Epithelial cell of prostate (primary cell): ENCODE measurements around the gene CROCC.
A peak's percentile ranks its signal among the peaks of the same experiment; 100 is the strongest.
"Not testable (repeated sequence)": the region's sequence is repeated elsewhere in the genome, so short reads cannot be mapped to it uniquely, and the experiment has no call there.

Experiments used
- DNase-seq: peaks from one replicate; pipeline ENCODE4 v3.0.0-alpha.2; 2011; ENCODE audit warnings: low read depth, low spot score
- H3K27ac ChIP-seq: fragments of 450-650 bp; 2 replicates; pipeline ENCODE4 v1.5.1; 2017; ENCODE audit warnings: mild to moderate bottlenecking

The CROCC gene

DNA sequence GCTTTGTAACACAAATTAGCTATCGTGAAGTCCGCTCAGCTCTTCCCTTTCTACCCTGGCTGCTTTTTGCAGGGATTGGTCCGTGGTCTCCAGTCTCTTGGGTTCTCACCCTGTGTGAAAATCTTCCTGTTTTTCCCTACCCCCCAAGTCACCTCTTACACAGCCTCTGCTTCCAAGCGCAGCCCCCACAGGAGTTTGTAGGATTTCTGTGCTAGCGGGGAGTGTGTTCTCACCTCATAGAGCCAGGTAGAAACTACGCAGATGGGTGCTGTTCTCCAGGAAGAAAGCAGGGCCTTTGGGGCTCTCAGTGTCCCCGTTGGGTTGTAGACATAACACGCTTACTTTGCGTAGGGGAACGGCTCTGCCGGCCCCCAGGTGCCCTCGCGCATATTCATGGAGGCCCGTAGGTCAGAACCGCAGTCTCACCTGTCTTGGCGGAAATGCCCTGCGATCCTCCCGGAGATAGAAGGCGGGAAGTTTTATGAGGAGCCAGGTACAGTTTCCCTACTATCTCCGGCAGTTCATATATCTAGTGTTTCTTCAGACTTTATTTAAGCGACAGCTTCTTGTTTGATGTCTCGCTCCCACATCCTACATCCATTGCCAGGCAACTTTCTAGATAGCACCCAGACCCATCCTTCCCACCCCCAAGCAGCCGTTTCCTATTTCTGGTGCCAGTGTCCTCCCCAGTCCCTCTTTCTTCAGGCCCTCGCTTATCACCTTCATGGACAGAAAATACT lies 25.2 kb upstream of the CROCC start:
- peak; percentile 100 for DNase-seq
- H3K27ac ChIP-seq, result peak overlapping the region; percentile 63

DNA sequence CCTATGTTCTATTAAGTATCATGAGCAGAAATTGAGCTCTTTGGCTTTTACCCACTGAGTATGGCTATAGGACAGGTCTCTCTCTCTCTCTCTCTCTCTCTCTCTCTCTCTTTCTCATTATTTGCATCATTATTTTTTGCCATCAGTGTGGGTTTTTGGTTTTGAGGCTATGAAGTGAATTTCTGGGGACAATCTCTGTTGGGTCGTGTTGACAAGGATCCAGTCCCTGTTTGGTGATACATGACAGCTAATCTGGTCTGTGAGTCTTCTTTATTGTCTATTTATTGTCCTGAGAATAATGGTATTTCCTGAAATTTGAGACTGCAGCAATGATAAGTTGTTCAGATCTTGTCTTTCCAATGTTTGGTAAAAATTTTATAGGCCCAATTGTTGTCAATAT lies 24.1 kb upstream of the CROCC start:
- not testable (repeated sequence) for DNase-seq, H3K27ac ChIP-seq

DNA sequence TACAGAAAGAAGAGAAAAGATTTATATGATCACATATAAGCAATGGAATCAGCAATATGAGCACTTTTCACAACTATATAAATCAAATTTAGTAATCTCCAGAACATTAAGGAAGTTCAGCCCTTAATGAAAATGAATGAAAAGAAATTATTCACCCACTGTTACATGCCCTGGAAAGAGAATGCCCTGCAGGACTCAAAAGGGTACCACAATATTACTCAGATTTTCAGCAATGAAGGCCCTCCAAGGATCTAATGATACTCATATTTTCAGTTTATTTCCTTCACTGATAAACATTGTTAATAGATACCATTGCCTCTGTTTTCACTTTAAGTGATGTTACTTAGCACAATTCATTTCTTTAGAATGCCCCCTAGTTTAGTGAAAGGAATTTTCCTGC lies 23.4 kb upstream of the CROCC start:
- H3K27ac ChIP-seq, DNase-seq: not testable (repeated sequence)

DNA sequence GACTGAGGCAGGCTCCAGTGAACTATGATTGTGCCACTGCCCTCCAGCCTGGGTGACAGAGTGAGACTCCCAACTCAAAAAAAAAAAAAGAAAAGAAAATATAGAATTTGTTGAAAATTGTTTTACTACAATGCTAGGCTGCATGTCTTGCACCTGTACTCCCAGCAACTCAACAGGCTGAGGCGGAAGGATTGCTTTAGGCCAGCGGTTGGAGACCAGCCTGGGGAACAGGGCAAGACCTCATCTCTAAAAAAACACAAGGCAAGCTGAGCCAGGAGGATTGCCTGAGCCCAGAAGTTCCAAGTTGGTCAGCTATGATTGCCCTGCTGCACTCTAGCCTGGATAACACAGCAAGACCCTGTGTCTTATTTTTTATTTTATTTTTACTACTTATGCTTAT lies 22.7 kb upstream of the CROCC start:
- not testable (repeated sequence) for DNase-seq, H3K27ac ChIP-seq

DNA sequence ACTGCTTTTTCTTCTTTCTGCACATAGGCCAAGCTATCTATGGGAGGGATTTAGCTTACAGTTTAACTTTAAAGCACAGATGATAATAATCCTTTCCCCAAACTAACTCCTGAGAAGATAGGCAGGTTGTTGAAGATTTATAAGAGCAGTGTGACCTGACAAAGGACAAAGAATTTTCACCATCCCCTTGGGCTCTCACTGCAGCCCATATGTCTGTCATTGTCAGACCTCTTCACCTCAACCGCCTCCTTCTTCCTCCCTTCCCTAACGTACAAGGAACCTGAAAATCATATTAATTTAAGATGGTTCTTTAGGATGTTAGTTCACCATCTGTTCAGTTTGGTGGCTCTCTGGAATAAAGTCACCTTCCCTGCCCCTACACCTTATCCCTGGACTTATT lies 21.0 kb upstream of the CROCC start:
- DNase-seq, result no peak
- no peak overlapping the region for H3K27ac ChIP-seq

DNA sequence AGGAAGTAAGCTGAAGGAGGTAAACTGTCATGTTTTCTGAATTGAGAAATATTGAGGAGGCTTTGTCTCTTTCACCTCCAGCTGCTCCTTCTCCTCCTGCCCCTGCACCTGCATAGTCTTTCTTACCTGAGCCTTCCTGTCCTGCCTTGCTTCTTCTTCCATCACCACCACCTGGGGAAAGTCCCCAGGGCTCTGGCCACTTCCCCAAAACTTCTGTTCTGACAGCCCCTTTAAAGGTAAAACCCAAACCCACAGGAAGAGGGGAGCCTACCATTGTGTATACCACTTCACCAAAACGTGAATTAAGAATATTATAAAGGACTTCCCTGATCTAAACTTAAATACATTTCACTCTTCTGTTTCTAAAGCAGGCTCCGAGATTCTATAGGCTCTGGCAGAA lies 20.4 kb upstream of the CROCC start:
- not testable (repeated sequence) for H3K27ac ChIP-seq, DNase-seq

DNA sequence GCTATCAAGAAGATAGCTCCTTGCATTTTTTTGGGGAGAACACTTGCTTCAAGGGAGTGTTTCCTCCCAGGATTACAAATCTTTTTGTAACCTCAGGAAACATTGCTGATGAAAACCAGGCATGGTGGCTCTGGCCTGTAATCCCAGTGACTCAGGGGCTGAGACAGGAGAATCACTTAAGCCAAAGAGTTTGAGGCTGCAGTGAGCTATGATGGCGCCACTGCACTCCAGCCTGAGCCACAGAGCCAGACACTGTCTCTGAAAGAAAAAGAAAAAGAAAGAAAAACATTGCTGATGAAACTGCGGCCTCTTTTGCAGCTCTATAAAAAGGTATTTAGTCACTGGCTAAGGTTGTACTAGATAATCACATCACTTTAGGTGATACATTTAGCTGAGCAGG lies 18.7 kb upstream of the CROCC start:
- H3K27ac ChIP-seq, result peak overlapping the region; percentile 92
- no peak for DNase-seq

DNA sequence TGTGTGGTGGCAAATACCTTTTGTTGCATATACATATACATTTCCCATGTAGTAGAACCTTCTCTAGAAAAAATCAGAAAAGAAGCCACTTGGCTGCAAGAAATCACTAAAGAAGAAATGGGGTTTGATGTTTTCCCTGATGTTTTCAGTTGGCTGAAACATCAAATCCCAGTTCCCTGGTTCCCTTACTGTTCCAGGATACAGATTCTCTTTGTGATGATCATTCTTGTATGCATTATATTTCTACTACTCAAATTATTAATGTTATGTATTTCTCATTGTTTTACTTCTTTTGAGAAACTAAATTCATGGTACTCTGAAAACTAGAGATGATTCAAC lies 18.3 kb upstream of the CROCC start:
- DNase-seq, result no peak
- H3K27ac ChIP-seq, result peak overlapping the region; percentile 92

DNA sequence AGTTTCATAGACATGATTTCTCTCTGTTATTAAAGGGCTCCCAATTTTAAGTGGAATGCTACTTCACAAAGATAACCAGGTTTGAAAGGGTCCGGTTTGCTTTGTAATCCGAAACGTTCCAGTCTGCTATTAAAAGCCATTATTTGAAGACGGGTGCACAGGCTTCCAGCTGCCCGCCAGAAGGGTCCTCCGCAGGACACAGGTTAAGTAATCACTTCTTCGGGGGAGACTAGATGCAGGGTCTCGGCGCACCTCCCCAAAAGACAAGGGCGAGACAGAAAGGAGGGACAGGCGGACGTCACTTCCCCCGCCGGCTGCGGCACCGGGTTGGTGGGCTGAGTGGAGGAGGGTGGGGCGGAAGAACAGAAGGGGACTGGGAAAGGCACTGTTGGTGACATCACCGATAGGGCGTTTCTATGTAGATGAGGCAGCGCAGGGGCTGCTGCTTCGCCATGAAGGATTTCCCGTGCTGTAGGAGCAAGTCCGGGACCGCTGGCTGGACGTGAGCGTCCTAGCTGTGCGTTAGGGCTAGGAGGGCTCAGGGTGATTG lies 17.1 kb upstream of the CROCC start:
- DNase-seq, result peak; percentile 88
- H3K27ac ChIP-seq, result peak overlapping the region; percentile 92

DNA sequence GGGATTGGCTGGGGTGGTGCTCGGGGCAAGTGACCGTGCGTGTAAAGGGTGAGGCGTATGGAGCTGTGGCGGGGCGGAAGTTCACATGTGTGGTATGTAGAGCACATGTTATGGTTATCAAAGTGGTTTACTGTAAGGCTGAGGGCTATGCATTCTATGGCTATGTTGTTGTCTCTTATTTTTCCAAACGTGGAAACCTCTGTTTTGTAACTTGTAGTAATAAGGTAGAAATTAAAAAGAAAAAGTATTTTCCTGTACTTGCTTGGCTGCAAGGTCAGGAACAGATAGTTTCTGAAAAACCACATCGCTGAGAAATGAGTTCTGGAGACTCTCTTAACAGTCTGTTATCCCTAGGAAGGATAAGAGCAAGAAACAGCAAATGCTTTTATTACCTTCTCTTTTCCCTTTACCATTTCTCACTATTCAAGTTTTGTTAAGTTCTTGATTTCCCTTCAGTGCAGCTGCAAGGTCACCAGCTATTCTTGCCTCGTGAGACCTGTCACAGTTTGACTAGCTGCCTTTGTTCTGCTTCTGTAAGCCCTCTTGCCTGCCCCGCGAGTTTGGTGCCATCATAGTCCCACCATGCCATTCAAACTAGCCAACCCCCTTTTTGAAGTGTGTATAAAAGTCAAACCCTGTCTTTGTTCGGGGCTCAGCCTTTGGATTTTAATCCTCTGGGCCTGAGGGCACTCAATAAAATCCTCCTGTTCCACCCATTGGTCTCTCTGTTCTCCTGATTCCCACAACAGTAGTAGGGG lies 16.4 kb upstream of the CROCC start:
- DNase-seq, result peak; percentile 89
- H3K27ac ChIP-seq, result peak overlapping the region; percentile 92

DNA sequence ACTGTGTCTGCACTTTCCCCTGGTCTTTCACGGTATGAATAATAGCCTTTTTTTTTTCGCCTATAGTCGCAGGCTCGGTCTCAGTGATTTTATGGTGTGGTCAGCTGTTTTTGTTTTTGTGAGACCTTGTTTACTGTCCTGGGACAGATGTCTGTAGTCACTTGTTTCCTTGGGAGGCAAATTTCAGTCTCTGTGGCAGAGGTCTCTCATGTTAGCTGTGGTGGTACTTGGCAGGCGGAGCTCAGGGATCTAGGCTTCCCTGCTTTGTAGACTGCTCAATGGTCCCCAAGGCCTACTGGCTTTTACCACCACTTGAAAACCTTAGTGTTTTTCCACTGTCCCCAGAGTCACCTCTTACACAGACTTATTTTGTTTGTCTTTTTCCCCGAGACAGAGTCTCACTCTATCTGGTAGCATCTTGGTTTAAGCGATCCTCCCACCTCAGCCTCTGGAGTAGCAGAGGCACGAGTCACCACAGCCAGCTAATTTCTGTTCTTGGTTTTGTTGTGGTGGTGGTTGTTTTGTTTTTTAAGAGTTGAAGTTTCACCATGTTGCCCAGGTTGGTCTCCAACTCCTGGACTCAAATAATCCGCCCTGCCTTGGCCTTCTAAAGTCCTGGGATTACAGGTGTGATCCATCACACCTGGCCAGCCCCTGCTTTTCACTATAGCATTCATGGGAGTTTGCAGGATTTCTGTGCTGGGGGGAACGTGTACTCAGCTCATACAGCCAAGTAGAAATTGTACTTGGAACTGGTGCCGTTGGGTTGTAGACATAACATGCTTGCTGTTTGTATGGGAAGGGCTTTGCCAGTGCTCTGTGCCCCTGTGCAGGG lies 15.6 kb upstream of the CROCC start:
- no peak for DNase-seq
- H3K27ac ChIP-seq, result peak overlapping the region; percentile 92

DNA sequence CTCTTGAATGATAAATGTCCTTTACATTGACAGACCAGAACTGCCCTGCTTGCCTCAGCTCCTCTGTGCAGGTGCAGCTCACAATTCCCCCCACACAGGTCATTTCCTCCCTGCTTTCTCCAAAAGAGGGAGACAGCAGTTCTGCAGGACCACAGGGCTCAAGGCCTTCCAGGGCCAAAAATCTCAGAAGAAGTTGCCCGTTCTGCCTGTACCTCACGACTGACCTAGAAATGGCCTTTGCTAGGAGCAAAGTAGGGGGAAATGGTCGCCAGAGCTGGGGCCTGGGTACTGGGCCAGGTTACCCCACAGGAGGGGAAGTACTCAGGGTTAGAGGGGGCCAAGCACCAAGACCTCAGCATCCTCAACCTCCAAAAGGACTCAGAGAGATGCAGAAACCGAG lies 14.9 kb upstream of the CROCC start:
- DNase-seq, result no peak
- H3K27ac ChIP-seq, result no peak overlapping the region

DNA sequence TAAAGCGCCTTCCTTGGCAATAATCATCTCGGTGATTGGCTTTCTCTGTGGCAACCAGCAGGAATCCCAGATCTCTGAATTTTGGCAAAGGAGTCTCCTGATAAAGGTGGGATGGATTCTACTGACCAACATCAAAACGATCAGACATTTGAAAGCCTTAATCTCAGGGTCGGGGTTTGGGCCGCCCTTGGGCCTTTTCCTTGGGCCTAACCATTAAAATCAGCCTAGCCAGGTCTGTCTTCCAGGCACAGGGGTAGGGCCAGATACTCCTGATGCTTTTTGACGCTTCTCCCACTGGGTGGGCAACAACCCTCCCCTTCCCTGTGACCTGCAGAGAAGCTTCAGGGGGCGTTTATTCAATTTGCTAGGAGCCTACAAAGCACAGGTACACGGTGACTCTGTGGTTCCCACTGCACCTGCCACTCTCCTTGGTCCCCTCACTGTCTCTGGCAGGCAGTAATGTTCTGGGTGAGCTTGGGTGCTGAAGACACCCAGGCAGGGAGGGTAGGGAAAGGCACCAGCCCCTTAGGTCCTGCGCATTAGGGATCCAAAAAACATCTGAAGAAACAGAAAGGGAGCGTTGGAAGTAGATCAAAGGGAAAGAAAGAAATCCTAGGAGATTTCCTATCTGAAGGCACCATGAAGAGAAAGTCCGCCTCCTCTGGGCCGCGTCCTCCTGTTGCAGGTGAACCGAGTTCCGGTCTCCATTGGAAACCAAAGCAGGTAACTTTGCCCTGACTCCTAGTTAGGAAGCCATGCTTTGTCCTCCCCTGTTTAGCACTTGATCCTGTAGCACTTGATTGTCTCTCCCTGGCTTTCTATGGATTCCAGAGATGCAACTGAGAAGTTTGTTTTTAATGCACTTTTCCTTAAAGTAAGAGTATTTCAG lies 13.6 kb upstream of the CROCC start:
- no peak for DNase-seq
- H3K27ac ChIP-seq, result no peak overlapping the region

DNA sequence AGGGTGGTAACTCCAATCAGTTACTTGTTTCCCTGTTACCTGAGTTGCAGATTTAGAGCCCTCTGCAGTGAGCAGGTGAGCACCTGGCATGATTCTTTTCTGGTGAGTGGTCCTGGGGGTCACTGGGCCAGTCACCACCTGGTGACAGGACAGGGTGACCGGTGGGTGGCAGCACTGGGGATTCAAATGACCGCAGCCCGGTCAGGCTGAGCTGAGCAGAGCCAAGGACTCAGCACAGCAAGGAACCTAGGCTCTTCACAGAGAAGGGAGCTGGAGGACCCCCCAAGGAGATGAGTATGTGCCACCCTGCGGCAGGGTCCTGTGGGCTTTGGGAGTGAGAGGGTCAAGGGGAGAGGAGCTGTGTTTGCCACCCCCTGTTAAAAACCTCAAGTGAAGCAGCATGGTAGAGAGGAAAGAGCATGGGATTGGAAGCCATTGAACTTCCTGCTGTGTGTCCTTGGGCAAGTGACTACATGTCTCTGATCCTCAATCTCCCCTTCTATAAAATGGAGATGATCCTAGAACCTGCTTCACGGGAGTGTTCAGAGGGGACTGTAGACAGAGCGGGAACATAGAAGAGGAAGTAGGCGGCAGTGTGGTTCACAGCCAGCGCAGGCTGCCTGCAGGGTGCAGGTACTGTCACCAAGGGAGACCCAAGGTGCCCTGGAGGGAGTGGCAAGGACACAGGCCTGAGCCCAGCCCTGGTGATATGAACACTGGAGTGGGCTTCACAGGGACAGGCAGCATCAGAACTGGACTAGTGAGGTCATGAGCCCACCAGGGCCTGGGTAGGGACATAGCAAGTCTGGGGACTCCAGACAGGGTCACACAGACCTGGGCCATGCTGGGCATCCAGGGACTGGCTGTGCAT lies 9.6 kb upstream of the CROCC start:
- not testable (repeated sequence) for DNase-seq, H3K27ac ChIP-seq

DNA sequence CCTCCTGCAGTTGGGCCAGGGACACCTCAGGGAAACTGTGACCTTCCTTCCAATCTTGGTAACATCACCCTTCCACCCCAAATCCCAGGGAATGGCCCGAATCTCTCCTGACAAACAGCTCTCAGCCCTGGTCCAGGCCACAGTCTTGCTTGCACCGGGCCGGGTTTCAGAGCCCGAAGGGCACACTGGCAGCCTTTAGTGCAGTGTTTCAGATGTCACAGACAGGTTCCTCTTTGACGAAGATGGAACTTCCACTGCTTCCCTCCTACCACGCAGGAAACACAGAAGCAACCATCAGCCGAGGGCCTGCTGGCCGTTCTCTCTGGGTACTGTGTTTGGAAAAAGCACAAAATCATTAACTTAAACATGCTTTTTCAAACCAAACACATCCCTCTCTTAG lies 9.0 kb upstream of the CROCC start:
- not testable (repeated sequence) for H3K27ac ChIP-seq, DNase-seq

DNA sequence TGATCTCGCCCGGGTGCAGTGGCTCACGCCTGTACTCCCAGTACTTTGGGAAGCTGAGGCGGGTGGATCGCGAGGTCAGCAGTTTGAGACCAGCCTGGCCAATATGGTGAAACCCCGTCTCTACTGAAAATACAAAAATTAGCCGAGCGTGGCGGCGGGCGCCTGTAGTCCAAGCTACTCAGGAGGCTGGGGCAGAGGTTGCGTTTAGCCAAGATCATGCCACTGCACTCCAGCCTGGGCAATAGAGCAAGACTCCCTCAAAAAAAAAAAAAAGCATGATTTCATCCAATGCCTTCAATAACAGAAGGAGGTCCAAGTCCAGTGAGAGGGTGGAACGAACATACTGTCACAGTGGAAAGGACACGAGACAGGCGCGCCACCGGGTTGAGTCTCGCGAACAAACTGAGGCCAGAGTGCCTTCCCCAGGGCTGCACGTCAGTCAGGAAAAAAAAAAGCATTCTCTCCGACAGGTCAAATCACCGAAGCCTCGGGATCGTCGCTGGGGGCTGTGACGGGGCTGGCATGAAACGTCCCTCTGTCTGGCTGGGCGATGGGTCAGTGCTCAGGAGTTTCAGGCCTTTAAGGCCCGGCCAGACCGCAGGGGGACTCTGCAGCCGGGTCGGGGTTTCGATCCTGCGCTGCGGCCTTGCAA lies 8.4 kb upstream of the CROCC start:
- H3K27ac ChIP-seq, result no peak overlapping the region
- DNase-seq, result no peak

DNA sequence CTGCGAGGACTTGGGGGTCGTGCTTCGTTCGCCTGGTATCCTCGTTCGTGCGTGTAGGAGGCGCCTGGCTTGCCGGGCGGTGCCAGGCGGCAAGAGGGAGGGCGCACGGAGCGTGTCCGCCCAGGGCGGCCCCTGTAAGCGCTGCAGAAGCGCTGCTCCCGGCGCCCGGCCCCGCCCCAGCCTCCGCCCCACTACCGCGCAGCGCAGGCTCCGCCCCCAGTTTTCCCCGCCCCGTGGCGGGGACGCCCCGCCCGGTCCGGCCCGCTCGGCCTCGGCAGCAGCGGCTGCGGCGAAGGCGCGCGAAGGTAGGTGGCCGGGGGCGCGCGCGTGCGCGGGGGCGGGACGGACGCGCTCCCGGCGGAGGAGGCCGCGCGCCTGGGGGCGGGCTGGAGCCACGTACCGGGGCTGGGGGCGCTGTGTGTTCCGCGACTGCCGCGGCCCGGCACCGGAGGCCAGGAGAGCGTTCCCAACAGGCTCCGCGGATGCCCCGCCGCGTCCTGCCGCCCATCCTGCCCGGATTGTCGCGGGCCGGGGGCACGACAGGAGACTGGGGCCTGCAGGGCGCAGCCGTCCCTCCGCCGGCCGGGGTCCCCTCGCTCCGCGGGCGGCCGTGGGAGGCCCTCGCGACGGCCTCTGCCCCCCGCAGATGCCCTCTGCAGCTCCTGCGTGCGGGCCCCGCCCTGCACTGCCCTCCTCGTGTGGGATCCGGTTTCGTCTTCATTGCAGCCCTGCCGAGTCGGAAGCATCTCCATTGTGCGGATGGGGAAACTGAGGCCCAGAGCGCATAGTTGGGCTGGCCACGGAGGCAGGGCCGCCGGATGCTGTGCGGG lies 7.7 kb upstream of the CROCC start:
- H3K27ac ChIP-seq, result no peak overlapping the region
- DNase-seq, result peak; percentile 54
